ENCODE results near the gene TTBK2. TPM values are rescaled to one million over a fixed set of nuclear protein-coding genes. Genes with fewer than 3 reads are reported as not detected.

Gene TTBK2
- total RNA-seq, 4 donors from 2014 or later: 14.5 to 19.5 (median 18.1) TPM

DNA sequence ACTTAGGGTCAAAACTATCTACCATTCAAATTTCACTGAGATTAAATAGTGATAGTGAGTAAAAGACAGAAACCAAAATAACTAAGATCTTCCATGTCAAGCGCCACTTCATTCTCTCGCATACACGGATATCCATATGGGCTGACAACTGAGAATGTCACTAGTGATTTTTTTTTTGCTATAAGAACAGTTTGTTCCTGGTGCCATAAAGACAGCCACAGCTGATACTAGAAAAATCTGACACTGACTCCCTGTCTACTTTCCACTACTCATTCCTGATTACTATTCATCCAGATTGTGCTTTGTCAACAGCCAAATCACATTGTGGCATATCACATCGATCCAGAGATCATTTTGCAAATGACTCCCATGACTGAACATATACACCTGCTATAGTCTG is 137.9 kb downstream of the TTBK2 start:
- no peak for TF ChIP-seq CTCF (IDR thresholded peaks at IDR 0.05; ENCODE audit: low read depth)

DNA sequence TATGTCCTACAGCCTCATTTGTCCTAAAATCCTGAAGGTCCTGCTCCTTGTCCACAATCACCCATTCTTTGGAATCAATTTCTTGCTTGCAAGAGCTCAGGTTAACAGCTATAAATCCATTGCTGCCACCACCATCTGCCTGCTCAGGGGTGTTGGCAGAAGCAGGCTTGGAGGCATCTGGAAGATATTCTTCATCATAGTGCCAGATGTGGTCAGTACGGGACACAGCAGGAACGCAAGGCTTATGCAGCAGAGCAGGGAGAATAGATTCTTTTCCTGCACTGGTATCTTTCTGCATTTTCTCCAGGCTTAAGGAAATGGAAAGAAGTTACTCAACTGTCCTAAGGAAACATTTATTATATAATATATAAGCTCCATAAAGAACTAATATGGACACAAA is 145.2 kb downstream of the TTBK2 start:
- TF ChIP-seq CTCF (IDR thresholded peaks at IDR 0.05; ENCODE audit: low read depth): no peak

- no peak for TF ChIP-seq CTCF (IDR thresholded peaks at IDR 0.05; ENCODE audit: low read depth)
Measured at GRCh38 chr15:42772901-42773300, 147.7 kb downstream of the TTBK2 start.

- TF ChIP-seq CTCF (IDR thresholded peaks at IDR 0.05; ENCODE audit: low read depth): no peak
Measured at GRCh38 chr15:42772144-42772543, 148.4 kb downstream of the TTBK2 start.

GRCh38 chr15:42760759-42761158 is 159.8 kb downstream of the TTBK2 start:
- TF ChIP-seq CTCF (IDR thresholded peaks at IDR 0.05; ENCODE audit: low read depth): no peak

DNA sequence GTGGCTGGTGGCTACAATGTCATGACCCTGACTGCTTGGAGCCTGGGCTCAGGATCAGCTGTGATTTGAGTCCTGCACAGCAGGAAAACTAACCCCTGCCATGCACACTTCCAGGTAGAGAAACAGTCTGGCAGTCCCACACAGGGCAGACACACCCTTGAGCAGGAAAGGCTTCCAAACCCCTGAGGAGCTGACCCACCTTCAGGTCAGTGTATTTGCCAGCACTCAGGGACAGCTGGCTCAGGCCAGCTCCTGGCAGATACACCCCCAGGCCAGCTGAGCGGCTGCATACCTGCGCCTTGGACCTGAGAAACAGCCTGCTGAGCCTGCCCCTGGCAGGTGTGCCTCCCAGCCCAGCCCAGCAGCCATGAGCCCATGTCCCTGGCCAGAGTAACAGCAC is 161.5 kb downstream of the TTBK2 start:
- TF ChIP-seq CTCF (IDR thresholded peaks at IDR 0.05; ENCODE audit: low read depth): no peak

- no peak for TF ChIP-seq CTCF (IDR thresholded peaks at IDR 0.05; ENCODE audit: low read depth)
Measured at GRCh38 chr15:42750306-42750705, 170.3 kb downstream of the TTBK2 start.
